ENCODE data around the gene MARCKSL1. TPM values are rescaled to one million over a fixed set of nuclear protein-coding genes. Genes with fewer than 3 reads are reported as not detected.

MARCKSL1 gene
- total and polyA plus RNA-seq, 2 of the 13 experiments (the other 11 are each of a cell fraction or from before 2014, with no cell fraction given): 81.9 to 155 TPM

- no peak for TF ChIP-seq CBX2 (IDR thresholded peaks at IDR 0.05; ENCODE audit: low read depth, low read length)
- no peak for TF ChIP-seq CBX2 (CRISPR knock-in tag; IDR thresholded peaks at IDR 0.05; ENCODE audit: low read depth)
- no peak for TF ChIP-seq ZNF501 (CRISPR knock-in tag; IDR thresholded peaks at IDR 0.05)
- TF ChIP-seq ZNF44 (CRISPR knock-in tag; IDR thresholded peaks at IDR 0.05): no peak
- peak; percentile 24; the same call in 1 of the 2 replicates for TF ChIP-seq BCL3 (CRISPR knock-in tag; IDR thresholded peaks at IDR 0.05)
- no peak; the same call in 1 of the 2 replicates for TF ChIP-seq GABPA (IDR thresholded peaks at IDR 0.05; ENCODE audit: low read depth, low read length)
- peak; percentile 57; the same call in 1 of the 2 replicates for TF ChIP-seq GABPA (CRISPR knock-in tag; IDR thresholded peaks at IDR 0.05; ENCODE audit: low read depth)
- no peak for TF ChIP-seq KLF11 (CRISPR knock-in tag; IDR thresholded peaks at IDR 0.05)
- TF ChIP-seq TEF (CRISPR knock-in tag; IDR thresholded peaks at IDR 0.05): no peak
- TF ChIP-seq ZNF275 (CRISPR knock-in tag; IDR thresholded peaks at IDR 0.05; ENCODE audit: borderline replicate concordance): no peak
- peak; percentile 56; the same call in 1 of the 2 replicates for TF ChIP-seq ARID5B (CRISPR knock-in tag; IDR thresholded peaks at IDR 0.05)
- TF ChIP-seq ZBTB46 (CRISPR knock-in tag; IDR thresholded peaks at IDR 0.05; ENCODE audit: borderline replicate concordance): no peak
- no peak for TF ChIP-seq ZNF567 (CRISPR knock-in tag; IDR thresholded peaks at IDR 0.05; ENCODE audit: borderline replicate concordance)
- 0 out of 2 replicates have a peak, but pooled peaks have one; percentile 28 for TF ChIP-seq CSRNP2 (CRISPR knock-in tag; conservative IDR thresholded peaks at IDR 0.05; ENCODE audit: low read depth)
- no peak for TF ChIP-seq KAT2B (IDR thresholded peaks at IDR 0.05; ENCODE audit: borderline replicate concordance, low read depth, low read length)
- TF ChIP-seq KAT8 (CRISPR knock-in tag; IDR thresholded peaks at IDR 0.05): no peak
- TF ChIP-seq RFXANK (CRISPR knock-in tag; IDR thresholded peaks at IDR 0.05): no peak
Measured at GRCh38 chr1:32351399-32352238, 15.6 kb upstream of the MARCKSL1 start (continued).

Measured in HepG2 (cell line).